Spinal cord (tissue), 10 donors: Measurements from ENCODE around the gene RTN4R. TPM values are rescaled to one million over a fixed set of nuclear protein-coding genes. Genes with fewer than 3 reads are reported as not detected.
"Not testable (repeated sequence)": the region's sequence is repeated elsewhere in the genome, so short reads cannot be mapped to it uniquely, and the experiment has no call there.

Source experiments
- DNase-seq, 6 donors: peaks; one replicate each; pipeline versions ENCODE4 v3.0.0 to v3.0.0-alpha.2; 2013 to 2015; ENCODE audit warnings: low spot score in 6 of 6, low read depth in 4 of 6
- H3K27ac ChIP-seq: one replicate; pipeline ENCODE4 v1.5.1; 2013; ENCODE audit warnings: low read depth, low read length, control low read depth
- H3K27me3 ChIP-seq: one replicate; pipeline ENCODE4 v1.6.1; 2013; ENCODE audit warnings: low read length; ENCODE audit not compliant: control insufficient read depth, insufficient read depth
- H3K36me3 ChIP-seq: one replicate; pipeline ENCODE4 v1.6.1; 2013; ENCODE audit warnings: low read length; ENCODE audit not compliant: control insufficient read depth, insufficient read depth
- H3K4me1 ChIP-seq: one replicate; pipeline ENCODE4 v1.6.1; 2013; ENCODE audit warnings: low read length; ENCODE audit not compliant: control insufficient read depth, insufficient read depth
- H3K4me3 ChIP-seq: one replicate; pipeline ENCODE4 v1.5.1; 2013; ENCODE audit warnings: low read depth, low read length, control low read depth
- H3K9me3 ChIP-seq: one replicate; pipeline ENCODE4 v1.6.1; 2013; ENCODE audit warnings: low read length; ENCODE audit not compliant: control insufficient read depth, insufficient read depth
- WGBS: methylation state at CpG from one replicate; pipeline ENCODE4 v1.1.5; 2013; ENCODE audit warnings: missing lambda C conversion rate; ENCODE audit not compliant: insufficient coverage; 5-methylcytosine and 5-hydroxymethylcytosine counted together
- polyA plus RNA-seq, 2 donors: library from polyadenylated mRNA; unstranded; fragments of 120-200 nt; gene quantifications; one replicate each; pipeline ENCODE4 v1.2.1, GENCODE V29; 2013; ENCODE audit not compliant: insufficient read length in 2 of 2
- total RNA-seq, 2 donors: library from RNA; depleted of rRNA in 1 of 2; stranded (reverse); fragments of 120-200 nt in 1 of 2; fragments of >200 nt in 1 of 2; gene quantifications; one replicate each; pipeline versions ENCODE4 v1.2.3 to v1.2.4, GENCODE V29; 2013 to 2014
- donor health status: healthy.

RTN4R gene
- total and polyA plus RNA-seq, 4 donors = 5.4 to 25.9 (median 16.6) TPM

GRCh38 chr22:20305230-20305893, 37.2 kb upstream of the RTN4R start:
- not testable (repeated sequence) for H3K4me1 ChIP-seq, H3K4me3 ChIP-seq, H3K27ac ChIP-seq, DNase-seq, H3K36me3 ChIP-seq, H3K9me3 ChIP-seq
- 92% methylated on average over 5 of the region's 12 CpGs for WGBS
- peaks cover 16% of the 10 kb centered on the region for H3K27me3 ChIP-seq

- Histone ChIP-seq H3K27me3 (peaks cover 16% of the 10 kb centered on the region), H3K36me3 (no peaks in the 10 kb centered on the region), H3K9me3 (no peaks in the 10 kb centered on the region), H3K4me3 (no peak overlapping the region), H3K27ac (no peak overlapping the region), H3K4me1 (peaks cover 7% of the 10 kb centered on the region)
- 96% methylated on average over 6 of the region's 9 CpGs for WGBS
- no peak for DNase-seq
Observed at GRCh38 chr22:20304646-20305045, 36.5 kb upstream of the RTN4R start.

DNA sequence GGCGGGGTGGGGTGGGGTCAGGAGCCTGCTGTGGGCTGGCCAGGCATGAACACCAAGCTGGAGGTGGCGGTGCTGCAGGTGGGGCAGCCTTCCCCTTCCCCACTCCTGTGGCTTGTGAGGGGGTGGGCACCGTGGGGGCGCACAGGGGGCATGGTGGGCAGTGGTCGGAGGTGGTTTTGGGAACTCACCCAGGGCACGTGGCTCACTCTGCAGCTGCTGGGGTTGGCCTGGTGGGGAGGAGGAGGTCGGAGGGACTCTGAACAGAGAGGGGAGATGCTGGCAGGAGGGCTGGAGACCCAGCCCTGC, 35.1 kb upstream of the RTN4R start:
- not testable (repeated sequence) for H3K4me3 ChIP-seq, H3K9me3 ChIP-seq, H3K27ac ChIP-seq, DNase-seq, H3K36me3 ChIP-seq
- Histone ChIP-seq H3K27me3 (peaks cover 21% of the 10 kb centered on the region), H3K4me1 (peaks cover 17% of the 10 kb centered on the region)
- WGBS = 82% methylated on average over 2 of the region's 7 CpGs

GRCh38 chr22:20302438-20303228, 34.5 kb upstream of the RTN4R start:
- Histone ChIP-seq H3K4me1 (peaks cover 17% of the 10 kb centered on the region), H3K27me3 (peaks cover 21% of the 10 kb centered on the region), H3K9me3 (no peaks in the 10 kb centered on the region), H3K4me3 (no peak overlapping the region), H3K27ac (no peak overlapping the region), H3K36me3 (no peaks in the 10 kb centered on the region)
- DNase-seq = no peak
- 84% methylated on average over 9 of the region's 13 CpGs for WGBS

DNA sequence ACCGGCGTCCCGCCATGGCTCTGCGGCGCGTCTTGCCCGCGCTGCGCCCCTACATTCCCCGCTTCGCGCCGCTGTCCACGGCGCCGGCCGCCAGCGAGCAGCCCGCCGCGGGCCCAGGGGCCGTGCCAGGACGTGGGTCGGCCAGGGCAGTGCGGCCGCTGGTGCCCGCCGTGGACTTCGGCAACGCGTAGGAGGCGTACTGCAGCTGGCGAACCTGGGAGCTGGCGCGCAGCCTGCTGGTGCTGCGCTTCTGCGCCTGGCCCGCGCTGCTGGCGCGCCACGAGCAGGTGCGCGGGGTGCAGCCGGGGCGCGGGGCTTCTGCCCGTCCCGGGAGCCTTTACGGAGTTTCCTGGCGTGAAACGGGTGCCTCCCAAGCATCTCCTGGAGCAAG, 31.6 kb upstream of the RTN4R start:
- no peak overlapping the region for H3K4me3 ChIP-seq
- H3K27me3 ChIP-seq = peaks cover 23% of the 10 kb centered on the region
- peaks cover 17% of the 10 kb centered on the region for H3K4me1 ChIP-seq
- H3K36me3 ChIP-seq = no peaks in the 10 kb centered on the region
- peak in 2 of 6 donors; percentile 43 to 59 for DNase-seq
- under 1% methylated on average over 52 of the region's 52 CpGs for WGBS
- H3K27ac ChIP-seq = no peak overlapping the region
- no peaks in the 10 kb centered on the region for H3K9me3 ChIP-seq

GRCh38 chr22:20298803-20299745, 31.0 kb upstream of the RTN4R start:
- WGBS = under 1% methylated on average over 90 of the region's 90 CpGs
- peak in 4 of 6 donors; percentile 36 to 90 (median 69) for DNase-seq

GRCh38 chr22:20298110-20298802, 30.1 kb upstream of the RTN4R start:
- H3K4me3 ChIP-seq = no peak overlapping the region
- peaks cover 17% of the 10 kb centered on the region for H3K4me1 ChIP-seq
- H3K27ac ChIP-seq = no peak overlapping the region
- no peaks in the 10 kb centered on the region for H3K36me3 ChIP-seq
- DNase-seq = no peak
- no peaks in the 10 kb centered on the region for H3K9me3 ChIP-seq
- 29% methylated on average over 25 of the region's 25 CpGs for WGBS
- H3K27me3 ChIP-seq = peaks cover 23% of the 10 kb centered on the region

More at GRCh38 chr22:20298803-20299745, 31.0 kb upstream of the RTN4R start:
- H3K9me3 ChIP-seq = no peaks in the 10 kb centered on the region
- H3K4me1 ChIP-seq = peaks cover 17% of the 10 kb centered on the region
- no peak overlapping the region for H3K27ac ChIP-seq
- peaks cover 23% of the 10 kb centered on the region for H3K27me3 ChIP-seq
- no peaks in the 10 kb centered on the region for H3K36me3 ChIP-seq
- H3K4me3 ChIP-seq = peak overlapping the region; percentile 24

GRCh38 chr22:20297414-20298109, 29.4 kb upstream of the RTN4R start:
- Histone ChIP-seq H3K4me3 (no peak overlapping the region), H3K36me3 (no peaks in the 10 kb centered on the region), H3K27me3 (peaks cover 23% of the 10 kb centered on the region), H3K4me1 (peaks cover 17% of the 10 kb centered on the region), H3K9me3 (no peaks in the 10 kb centered on the region), H3K27ac (no peak overlapping the region)
- 63% methylated on average over 3 of the region's 9 CpGs for WGBS
- no peak for DNase-seq
